HCT116 (cell line): ENCODE measurements around the gene ETFDH. TPM values are rescaled to one million over a fixed set of nuclear protein-coding genes. Genes with fewer than 3 reads are reported as not detected.
A peak's percentile ranks its signal among the peaks of the same experiment; 100 is the strongest.

Experiments used
- ATAC-seq: fragments of 200-7000 bp; cut with Tn5 transposase; 2 replicates; pipeline ENCODE4 v1.9.1; 2020; ENCODE audit warnings: mild to moderate bottlenecking, moderate library complexity
- BruUV-seq: library from RNA; stranded (reverse); fragments of 400-500 nt; replicated peaks from 2 replicates; lab custom pipeline; 2021; lab: Mats Ljungman, UMichigan
- CTCF ChIA-PET: fragments of 300-600 bp; sonication (Branson Sonifier 250); formaldehyde crosslinking; loops from one replicate; lab custom pipeline; 2021; ENCODE audit warnings: antibody characterized with exemption; lab: Charles Lee
- POLR2A ChIA-PET: fragments of 300-600, 350-600 bp; sonication (Branson Sonifier 250); formaldehyde crosslinking; loops from one replicate; lab custom pipeline; 2021; ENCODE audit warnings: antibody characterized with exemption; lab: Charles Lee
- RAD21 ChIA-PET, 2 experiments: fragments of 300-600 bp; sonication (Branson Sonifier 250); formaldehyde crosslinking; loops; one replicate each; lab custom pipeline; 2023; ENCODE audit warnings: low total read pairs in 2 of 2; ENCODE audit not compliant: uncharacterized antibody in 2 of 2, unreplicated experiment in 2 of 2, low non-redundant PET in 1 of 2; lab: Charles Lee
- DNase-seq: peaks from one replicate; pipeline ENCODE4 v3.0.0-alpha.2; 2010; ENCODE audit warnings: low read depth, low spot score
- H2AFZ ChIP-seq: fragments of 200-600 bp; shearing (Covaris generic), sonication (generic); 2 replicates; pipeline ENCODE4 v1.6.1; 2017; ENCODE audit warnings: low read depth, mixed run types, mixed read lengths, antibody characterized with exemption, low read length; ENCODE audit not compliant: poor library complexity, severe bottlenecking
- H3K27ac ChIP-seq: 2 replicates; pipeline ENCODE4 v1.5.1; 2012; ENCODE audit warnings: low read depth, low read length
- H3K27me3 ChIP-seq: fragments of 200-600 bp; sonication (generic); 2 replicates; pipeline ENCODE4 v1.6.1; 2016; ENCODE audit warnings: mixed run types, low read length, mixed read lengths; ENCODE audit not compliant: insufficient read depth
- H3K36me3 ChIP-seq, 2 experiments: fragments of 200-500 bp in 1 of 2; fragments of 200-600 bp in 1 of 2; sonication (Bioruptor generic) in 1 of 2; sonication (generic) in 1 of 2; 2 replicates each; pipeline versions ENCODE4 v1.5.1 to v1.6.1; 2014 to 2016; ENCODE audit warnings: low read length in 2 of 2, inconsistent platforms in 1 of 2, mixed read lengths in 1 of 2, mixed run types in 1 of 2; ENCODE audit not compliant: insufficient read depth in 2 of 2, control insufficient read depth in 1 of 2
- H3K4me1 ChIP-seq, 2 experiments: fragments of 200-600 bp in 1 of 2; sonication (generic) in 1 of 2; 2 replicates each; pipeline versions ENCODE4 v1.5.1 to v1.6.1; 2012 to 2017; ENCODE audit warnings: low read length in 2 of 2, inconsistent platforms in 1 of 2, mild to moderate bottlenecking in 1 of 2, mixed read lengths in 1 of 2, mixed run types in 1 of 2, moderate library complexity in 1 of 2; ENCODE audit not compliant: insufficient read depth in 2 of 2, control insufficient read depth in 1 of 2
- H3K4me2 ChIP-seq: fragments of 200-600 bp; sonication (generic); 2 replicates; pipeline ENCODE4 v1.6.1; 2017; ENCODE audit warnings: mixed run types, low read length, mixed read lengths
- H3K4me3 ChIP-seq, 2 experiments: fragments of 200-600 bp in 1 of 2; sonication (generic) in 1 of 2; replicated peaks in 1 of 2; 2 replicates each; pipeline ENCODE4 v1.5.1; 2011 to 2016; ENCODE audit warnings: low read length in 2 of 2, control low read depth in 1 of 2, low read depth in 1 of 2, mild to moderate bottlenecking in 1 of 2, mixed read lengths in 1 of 2, mixed run types in 1 of 2
- H3K79me2 ChIP-seq: fragments of 200-600 bp; sonication (generic); 2 replicates; pipeline ENCODE4 v1.6.1; 2017; ENCODE audit warnings: mild to moderate bottlenecking, mixed run types, low read length, moderate library complexity, mixed read lengths; ENCODE audit not compliant: insufficient read depth
- H3K9ac ChIP-seq: fragments of 200-600 bp; sonication (generic); 2 replicates; pipeline ENCODE4 v1.6.1; 2016; ENCODE audit warnings: low read length, mixed read lengths
- H3K9me2 ChIP-seq: fragments of 200-600 bp; sonication (generic), shearing (Covaris generic); 2 replicates; pipeline ENCODE4 v1.6.1; 2017; ENCODE audit warnings: mixed run types, mild to moderate bottlenecking, moderate library complexity; ENCODE audit not compliant: insufficient read depth
- H3K9me3 ChIP-seq, 2 experiments: fragments of 200-500 bp in 1 of 2; fragments of 200-600 bp in 1 of 2; sonication (Bioruptor generic) in 1 of 2; sonication (generic) in 1 of 2; 2 replicates each; pipeline ENCODE4 v1.6.1; 2014 to 2017; ENCODE audit warnings: low read length in 2 of 2, mixed read lengths in 2 of 2, inconsistent platforms in 1 of 2, low read depth in 1 of 2, mild to moderate bottlenecking in 1 of 2, mixed run types in 1 of 2, moderate library complexity in 1 of 2; ENCODE audit not compliant: control insufficient read depth in 1 of 2, insufficient read depth in 1 of 2
- H4K20me1 ChIP-seq: fragments of 200-600 bp; sonication (generic), shearing (Covaris generic); 2 replicates; pipeline ENCODE4 v1.6.1; 2017; ENCODE audit warnings: mixed run types, mild to moderate bottlenecking, moderate library complexity; ENCODE audit not compliant: insufficient read depth
- ATF3 ChIP-seq: IDR thresholded peaks from 2 replicates; pipeline ENCODE4 v1.6.1; 2012
- CBX3 ChIP-seq: IDR thresholded peaks from 2 replicates; pipeline ENCODE4 v1.6.1; 2012; ENCODE audit warnings: low read depth
- CEBPB ChIP-seq: IDR thresholded peaks from 2 replicates; pipeline ENCODE4 v1.6.1; 2012; ENCODE audit warnings: low read depth
- EGR1 ChIP-seq: IDR thresholded peaks from 2 replicates; pipeline ENCODE4 v1.6.1; 2012; ENCODE audit warnings: low read depth
- EZH2 ChIP-seq: fragments of 200-600 bp; sonication (generic); IDR thresholded peaks from 2 replicates; pipeline ENCODE4 v1.6.1; 2017; ENCODE audit warnings: antibody characterized with exemption, mixed run types
- EZH2phosphoT487 ChIP-seq: fragments of 200-600 bp; IDR thresholded peaks from 2 replicates; pipeline ENCODE4 v1.6.1; 2018; ENCODE audit warnings: antibody characterized with exemption, borderline replicate concordance
- JUND ChIP-seq: IDR thresholded peaks from 2 replicates; pipeline ENCODE4 v1.6.1; 2012
- RAD21 ChIP-seq: IDR thresholded peaks from 2 replicates; pipeline ENCODE4 v1.6.1; 2012; ENCODE audit warnings: low read depth, mild to moderate bottlenecking
- SIN3A ChIP-seq: IDR thresholded peaks from 2 replicates; pipeline ENCODE4 v1.6.1; 2012; ENCODE audit warnings: low read depth
- SP1 ChIP-seq: IDR thresholded peaks from 2 replicates; pipeline ENCODE4 v1.6.1; 2012; ENCODE audit warnings: low read depth
- TCF7L2 ChIP-seq: IDR thresholded peaks from 2 replicates; pipeline ENCODE4 v1.7.0; 2011; ENCODE audit warnings: borderline replicate concordance, inconsistent platforms; ENCODE audit not compliant: insufficient read depth, insufficient read length; ENCODE audit errors: extremely low read depth
- YY1 ChIP-seq: IDR thresholded peaks from 2 replicates; pipeline ENCODE4 v1.6.1; 2011; ENCODE audit warnings: low read length, low read depth, moderate library complexity, mild to moderate bottlenecking; ENCODE audit not compliant: insufficient replicate concordance; ENCODE audit errors: extremely low read depth
- intact Hi-C: fragments of 100-400 bp; cut with micrococcal nuclease; formaldehyde crosslinking; loops from 2 replicates; pipeline ENCODE4 v1.10.0; 2022
- total RNA-seq: library from RNA; stranded (reverse); gene quantifications from one replicate; pipeline ENCODE4 v1.2.1, GENCODE V29; 2021; ENCODE audit not compliant: unreplicated experiment
- TF ChIP-seq, protein P1 (sequence below), 3 experiments: fragments of 200-600 bp in 1 of 3; sonication (generic) in 1 of 3; IDR thresholded peaks in 2 of 3; conservative IDR thresholded peaks in 1 of 3; 2 replicates each; pipeline ENCODE4 v1.5.1; 2012 to 2017; ENCODE audit warnings: low read depth in 2 of 3, low read length in 2 of 3, antibody characterized with exemption in 1 of 3, borderline replicate concordance in 1 of 3, control low read depth in 1 of 3, mild to moderate bottlenecking in 1 of 3, mixed read lengths in 1 of 3, mixed run types in 1 of 3, moderate library complexity in 1 of 3; ENCODE audit not compliant: insufficient read depth in 1 of 3

Gene ETFDH
- total RNA-seq, 1 experiment from 2014 or later: 22.2 TPM

GRCh38 chr4:158729716-158730559 lies 57.8 kb downstream of the ETFDH start:
- DNase-seq (peak; percentile 61), ATAC-seq (peak; percentile 99)
- H3K4me1 ChIP-seq: no peaks in the 10 kb centered on the region
- no peaks in the 10 kb centered on the region for H4K20me1 ChIP-seq
- ChIA-PET RAD21 (no interaction called here), CTCF (interaction anchor here (0.7 to 1.5 kb wide), 2 partner anchors 121 to 472 kb away, joined by 4 read pairs; no protein-coding TSS in a partner anchor), POLR2A (no interaction called here)
- BruUV-seq: no TSS peak
- H3K36me3 ChIP-seq: no peaks in the 10 kb centered on the region
- H3K9me3 ChIP-seq: no peaks in the 10 kb centered on the region
- H3K9me2 ChIP-seq: no peaks in the 10 kb centered on the region
- no peak overlapping the region for H3K27ac ChIP-seq
- TF ChIP-seq EGR1: 0 out of 2 replicates have a peak, but pooled peaks have one; percentile 13
- TF ChIP-seq CBX3: peak; percentile 63
- TF ChIP-seq, protein P1, sequence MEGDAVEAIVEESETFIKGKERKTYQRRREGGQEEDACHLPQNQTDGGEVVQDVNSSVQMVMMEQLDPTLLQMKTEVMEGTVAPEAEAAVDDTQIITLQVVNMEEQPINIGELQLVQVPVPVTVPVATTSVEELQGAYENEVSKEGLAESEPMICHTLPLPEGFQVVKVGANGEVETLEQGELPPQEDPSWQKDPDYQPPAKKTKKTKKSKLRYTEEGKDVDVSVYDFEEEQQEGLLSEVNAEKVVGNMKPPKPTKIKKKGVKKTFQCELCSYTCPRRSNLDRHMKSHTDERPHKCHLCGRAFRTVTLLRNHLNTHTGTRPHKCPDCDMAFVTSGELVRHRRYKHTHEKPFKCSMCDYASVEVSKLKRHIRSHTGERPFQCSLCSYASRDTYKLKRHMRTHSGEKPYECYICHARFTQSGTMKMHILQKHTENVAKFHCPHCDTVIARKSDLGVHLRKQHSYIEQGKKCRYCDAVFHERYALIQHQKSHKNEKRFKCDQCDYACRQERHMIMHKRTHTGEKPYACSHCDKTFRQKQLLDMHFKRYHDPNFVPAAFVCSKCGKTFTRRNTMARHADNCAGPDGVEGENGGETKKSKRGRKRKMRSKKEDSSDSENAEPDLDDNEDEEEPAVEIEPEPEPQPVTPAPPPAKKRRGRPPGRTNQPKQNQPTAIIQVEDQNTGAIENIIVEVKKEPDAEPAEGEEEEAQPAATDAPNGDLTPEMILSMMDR (IDR thresholded peaks at IDR 0.05 in 2 of 3, conservative IDR thresholded peaks at IDR 0.05 in 1 of 3; ENCODE audit: borderline replicate concordance in 1 of 3, insufficient read depth in 1 of 3, low read depth in 2 of 3, low read length in 2 of 3): peak; percentile 71 to 86 (median 81)
- TF ChIP-seq YY1: no peak
- peak; percentile 90 for TF ChIP-seq RAD21
- intact Hi-C loops: loop anchor here (1.0 to 5.0 kb wide), 4 partner anchors 121 to 717 kb away; no protein-coding TSS in a partner anchor
- H3K79me2 ChIP-seq: no peaks in the 10 kb centered on the region
- peak overlapping the region; percentile 57 for H2AFZ ChIP-seq
- 0 out of 2 replicates have a peak overlapping the region, but pooled peaks have one; percentile 3 for H3K4me2 ChIP-seq
- peaks cover 7% of the 10 kb centered on the region; the same call in 1 of the 2 replicates for H3K27me3 ChIP-seq
- no peak overlapping the region for H3K9ac ChIP-seq
- H3K4me3 ChIP-seq: no peak overlapping the region

- H3K9me2 ChIP-seq: no peaks in the 10 kb centered on the region
- intact Hi-C loops: no loop called here
- no peaks in the 10 kb centered on the region for H3K79me2 ChIP-seq
- ChIA-PET RAD21 (no interaction called here), POLR2A (no interaction called here), CTCF (no interaction called here)
- H3K27ac ChIP-seq: no peak overlapping the region
- H3K4me3 ChIP-seq: no peak overlapping the region
- no peaks in the 10 kb centered on the region for H3K27me3 ChIP-seq
- H3K4me1 ChIP-seq: no peaks in the 10 kb centered on the region
- H3K36me3 ChIP-seq: no peaks in the 10 kb centered on the region
- no peak overlapping the region for H2AFZ ChIP-seq
- ATAC-seq: no peak
- no peaks in the 10 kb centered on the region for H3K9me3 ChIP-seq
- H3K9ac ChIP-seq: no peak overlapping the region
- H3K4me2 ChIP-seq: no peak overlapping the region
- TF ChIP-seq EZH2 (no peak), JUND (no peak), CEBPB (no peak), SIN3A (no peak), ATF3 (no peak), EZH2phosphoT487 (no peak), YY1 (no peak), SP1 (no peak), TCF7L2 (no peak), RAD21 (no peak)
- TF ChIP-seq, protein P1 (IDR thresholded peaks at IDR 0.05 in 2 of 3, conservative IDR thresholded peaks at IDR 0.05 in 1 of 3; ENCODE audit: borderline replicate concordance in 1 of 3, insufficient read depth in 1 of 3, low read depth in 2 of 3, low read length in 2 of 3): no peak
- H4K20me1 ChIP-seq: no peaks in the 10 kb centered on the region
- DNase-seq: no peak
- no TSS peak for BruUV-seq
Measured at GRCh38 chr4:158738866-158739265, 66.8 kb downstream of the ETFDH start.
